Frontal cortex (tissue), 4 donors: ENCODE data around the gene DUSP3. TPM values are rescaled to one million over a fixed set of nuclear protein-coding genes. Genes with fewer than 3 reads are reported as not detected.
"Not testable (repeated sequence)": the region's sequence is repeated elsewhere in the genome, so short reads cannot be mapped to it uniquely, and the experiment has no call there.

ENCODE experiments used
- DNase-seq, 2 donors: peaks; one replicate each; pipeline ENCODE4 v3.0.0; 2012; ENCODE audit warnings: low spot score in 2 of 2
- FAIRE-seq: peaks from 2 replicates; lab custom pipeline; 2012; peaks lifted over from hg19 to GRCh38; lab: Jason Lieb, UNC
- total RNA-seq: library from RNA; depleted of rRNA; stranded (reverse); fragments of >200 nt; gene quantifications from one replicate; pipeline ENCODE4 v1.2.3, GENCODE V29; 2014
- donor health status: control.
- donor health status: control.
- donor health status: control.

Gene DUSP3
- total RNA-seq, 1 donor from 2014 or later, result 33.0 TPM

GRCh38 chr17:43803758-43804157, 25.0 kb upstream of the DUSP3 start:
- no peak for DNase-seq
- FAIRE-seq, result no peak

- no peak for DNase-seq
- no peak for FAIRE-seq
Observed at GRCh38 chr17:43801844-43802243, 23.1 kb upstream of the DUSP3 start.

GRCh38 chr17:43800736-43801135, 22.0 kb upstream of the DUSP3 start:
- FAIRE-seq, result no peak
- DNase-seq, result no peak

GRCh38 chr17:43799047-43799446, 20.3 kb upstream of the DUSP3 start:
- no peak for FAIRE-seq

GRCh38 chr17:43798024-43798423, 19.2 kb upstream of the DUSP3 start:
- FAIRE-seq, DNase-seq: not testable (repeated sequence)

More at GRCh38 chr17:43799047-43799446, 20.3 kb upstream of the DUSP3 start:
- no peak for DNase-seq

GRCh38 chr17:43792668-43793067, 13.9 kb upstream of the DUSP3 start:
- DNase-seq, FAIRE-seq: not testable (repeated sequence)

- FAIRE-seq, result no peak
- DNase-seq, result no peak
Observed at GRCh38 chr17:43791589-43791988, 12.8 kb upstream of the DUSP3 start.

- no peak for DNase-seq
- no peak for FAIRE-seq
Observed at GRCh38 chr17:43790311-43790940, 11.6 kb upstream of the DUSP3 start.

- FAIRE-seq, result no peak
Observed at GRCh38 chr17:43789482-43789881, 10.7 kb upstream of the DUSP3 start.

GRCh38 chr17:43788540-43788939, 9.8 kb upstream of the DUSP3 start:
- DNase-seq, result no peak
- FAIRE-seq, result no peak

More at GRCh38 chr17:43789482-43789881, 10.7 kb upstream of the DUSP3 start:
- DNase-seq, result no peak

- no peak for DNase-seq
- no peak for FAIRE-seq
Observed at GRCh38 chr17:43787728-43788127, 9.0 kb upstream of the DUSP3 start.

- DNase-seq, result no peak
- no peak for FAIRE-seq
Observed at GRCh38 chr17:43784628-43785101, 5.9 kb upstream of the DUSP3 start.

- no peak for FAIRE-seq
- no peak for DNase-seq
Observed at GRCh38 chr17:43784068-43784467, 5.3 kb upstream of the DUSP3 start.

- DNase-seq (no peak), FAIRE-seq (no peak)
Observed at GRCh38 chr17:43782913-43783680, 4.3 kb upstream of the DUSP3 start.

GRCh38 chr17:43780135-43780534, 1.4 kb upstream of the DUSP3 start, which contains the start of gene CFAP97D1:
TSS of gene CFAP97D1 (plus strand) at chr17:43780435. CDS start at chr17:43780463, 28 bp downstream.
- no peak for FAIRE-seq
- no peak for DNase-seq

- FAIRE-seq, result no peak
- DNase-seq, result no peak
Observed at GRCh38 chr17:43779145-43780125, 658 bp upstream of the DUSP3 start.

- FAIRE-seq (no peak), DNase-seq (no peak)
Observed at GRCh38 chr17:43774304-43775250, 4.2 kb downstream of the DUSP3 start.

GRCh38 chr17:43772877-43773648, 5.7 kb downstream of the DUSP3 start:
- DNase-seq, result no peak
- FAIRE-seq, result no peak
